ENCODE data around the gene XRCC1.
"Not testable (repeated sequence)": the region's sequence is repeated elsewhere in the genome, so short reads cannot be mapped to it uniquely, and the experiment has no call there.

DNA sequence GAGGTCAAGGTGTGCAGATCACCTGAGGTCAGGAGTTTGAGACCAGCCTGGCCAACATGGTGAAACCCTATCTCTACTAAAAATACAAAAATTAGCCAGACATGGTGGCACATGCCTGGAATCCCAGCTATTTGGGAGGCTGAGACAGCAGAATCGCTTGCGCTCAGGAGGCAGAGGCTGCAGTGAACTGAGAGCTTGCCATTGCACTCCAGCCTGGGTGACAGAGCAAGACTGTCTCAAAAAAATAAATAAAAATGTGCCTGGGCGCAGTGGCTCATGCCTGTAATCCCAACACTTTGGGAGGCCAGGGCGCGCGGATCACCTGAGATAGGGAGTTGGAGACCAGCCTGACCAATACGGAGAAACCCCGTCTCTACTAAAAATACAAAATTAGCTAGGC lies 51.6 kb downstream of the XRCC1 start:
- TF ChIP-seq, protein P1, sequence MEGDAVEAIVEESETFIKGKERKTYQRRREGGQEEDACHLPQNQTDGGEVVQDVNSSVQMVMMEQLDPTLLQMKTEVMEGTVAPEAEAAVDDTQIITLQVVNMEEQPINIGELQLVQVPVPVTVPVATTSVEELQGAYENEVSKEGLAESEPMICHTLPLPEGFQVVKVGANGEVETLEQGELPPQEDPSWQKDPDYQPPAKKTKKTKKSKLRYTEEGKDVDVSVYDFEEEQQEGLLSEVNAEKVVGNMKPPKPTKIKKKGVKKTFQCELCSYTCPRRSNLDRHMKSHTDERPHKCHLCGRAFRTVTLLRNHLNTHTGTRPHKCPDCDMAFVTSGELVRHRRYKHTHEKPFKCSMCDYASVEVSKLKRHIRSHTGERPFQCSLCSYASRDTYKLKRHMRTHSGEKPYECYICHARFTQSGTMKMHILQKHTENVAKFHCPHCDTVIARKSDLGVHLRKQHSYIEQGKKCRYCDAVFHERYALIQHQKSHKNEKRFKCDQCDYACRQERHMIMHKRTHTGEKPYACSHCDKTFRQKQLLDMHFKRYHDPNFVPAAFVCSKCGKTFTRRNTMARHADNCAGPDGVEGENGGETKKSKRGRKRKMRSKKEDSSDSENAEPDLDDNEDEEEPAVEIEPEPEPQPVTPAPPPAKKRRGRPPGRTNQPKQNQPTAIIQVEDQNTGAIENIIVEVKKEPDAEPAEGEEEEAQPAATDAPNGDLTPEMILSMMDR (IDR thresholded peaks at IDR 0.05), result not testable (repeated sequence)
- TF ChIP-seq ZFX (IDR thresholded peaks at IDR 0.05; ENCODE audit: borderline replicate concordance), result not testable (repeated sequence)

Data from 22Rv1 (cell line).